Ascending aorta (tissue), 2 donors: Measurements from ENCODE around the gene CCL27. TPM values are rescaled to one million over a fixed set of nuclear protein-coding genes. Genes with fewer than 3 reads are reported as not detected.

Experiments
- DNase-seq, 2 donors: peaks; one replicate each; pipeline ENCODE4 v3.0.0-alpha.2; 2019; ENCODE audit warnings: low spot score in 2 of 2
- H3K27ac ChIP-seq, 2 donors: fragments of 200-600 bp; sonication (generic); one replicate each; pipeline ENCODE4 v1.5.1; 2016 to 2017; ENCODE audit warnings: mild to moderate bottlenecking in 1 of 2
- H3K27me3 ChIP-seq: fragments of 200-600 bp; sonication (generic); one replicate; pipeline ENCODE4 v1.5.1; 2017
- H3K36me3 ChIP-seq, 2 donors: fragments of 200-600 bp; sonication (generic); one replicate each; pipeline ENCODE4 v1.5.1; 2016
- H3K4me1 ChIP-seq, 2 donors: fragments of 200-600 bp; sonication (generic); one replicate each; pipeline ENCODE4 v1.5.1; 2016 to 2017; ENCODE audit warnings: mild to moderate bottlenecking in 1 of 2
- H3K4me3 ChIP-seq, 2 donors: fragments of 200-600 bp; sonication (generic); one replicate each; pipeline ENCODE4 v1.5.1; 2016 to 2017; ENCODE audit warnings: mild to moderate bottlenecking in 1 of 2
- H3K9me3 ChIP-seq, 2 donors: fragments of 200-600 bp; sonication (generic); one replicate each; pipeline ENCODE4 v1.5.1; 2016
- intact Hi-C: fragments of 100-400 bp; cut with DNase I; formaldehyde crosslinking; loops from one replicate; pipeline ENCODE4 v1.15.1; 2023
- total RNA-seq: library from RNA; depleted of rRNA; stranded (reverse); fragments of >200 nt; gene quantifications from one replicate; pipeline ENCODE4 v1.1.0, GENCODE V29; 2016
- TF ChIP-seq, protein P1 (sequence below), 3 experiments: fragments of 200-600 bp in 2 of 3; fragments of 450-650 bp in 1 of 3; sonication (generic) in 2 of 3; IDR thresholded peaks; one replicate each; pipeline ENCODE4 v1.5.1; 2016 to 2019; ENCODE audit warnings: antibody characterized with exemption in 3 of 3, mild to moderate bottlenecking in 1 of 3, moderate library complexity in 1 of 3

CCL27 gene
- total RNA-seq, 1 donor from 2014 or later, result 9.3 TPM

- DNase-seq, result no peak
- no peak overlapping the region for H3K27ac ChIP-seq
- no peaks in the 10 kb centered on the region for H3K9me3 ChIP-seq
- intact Hi-C loops, result loop anchor here (10.0 kb wide), 1 partner anchor 418 kb away; the partner anchor contains the start of genes FANCG and VCP
- peaks cover 22 to 38% of the 10 kb centered on the region in 2 donors for H3K4me1 ChIP-seq
- H3K36me3 ChIP-seq, result peaks cover 27 to 30% of the 10 kb centered on the region in 2 donors
- TF ChIP-seq, protein P1, sequence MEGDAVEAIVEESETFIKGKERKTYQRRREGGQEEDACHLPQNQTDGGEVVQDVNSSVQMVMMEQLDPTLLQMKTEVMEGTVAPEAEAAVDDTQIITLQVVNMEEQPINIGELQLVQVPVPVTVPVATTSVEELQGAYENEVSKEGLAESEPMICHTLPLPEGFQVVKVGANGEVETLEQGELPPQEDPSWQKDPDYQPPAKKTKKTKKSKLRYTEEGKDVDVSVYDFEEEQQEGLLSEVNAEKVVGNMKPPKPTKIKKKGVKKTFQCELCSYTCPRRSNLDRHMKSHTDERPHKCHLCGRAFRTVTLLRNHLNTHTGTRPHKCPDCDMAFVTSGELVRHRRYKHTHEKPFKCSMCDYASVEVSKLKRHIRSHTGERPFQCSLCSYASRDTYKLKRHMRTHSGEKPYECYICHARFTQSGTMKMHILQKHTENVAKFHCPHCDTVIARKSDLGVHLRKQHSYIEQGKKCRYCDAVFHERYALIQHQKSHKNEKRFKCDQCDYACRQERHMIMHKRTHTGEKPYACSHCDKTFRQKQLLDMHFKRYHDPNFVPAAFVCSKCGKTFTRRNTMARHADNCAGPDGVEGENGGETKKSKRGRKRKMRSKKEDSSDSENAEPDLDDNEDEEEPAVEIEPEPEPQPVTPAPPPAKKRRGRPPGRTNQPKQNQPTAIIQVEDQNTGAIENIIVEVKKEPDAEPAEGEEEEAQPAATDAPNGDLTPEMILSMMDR (IDR thresholded peaks at IDR 0.05), result no peak
- H3K27me3 ChIP-seq, result no peaks in the 10 kb centered on the region
- no peak overlapping the region for H3K4me3 ChIP-seq
These were observed 5.5 kb downstream of the CCL27 start for GRCh38 chr9:34656992-34657391.

GRCh38 chr9:34655394-34655793, 7.1 kb downstream of the CCL27 start:
- Histone ChIP-seq H3K27me3 (no peaks in the 10 kb centered on the region), H3K4me3 (no peak overlapping the region), H3K36me3 (peaks cover 15 to 17% of the 10 kb centered on the region in 2 donors), H3K4me1 (peaks cover 22 to 49% of the 10 kb centered on the region in 2 donors), H3K9me3 (no peaks in the 10 kb centered on the region), H3K27ac (peak overlapping the region; percentile 89 to 96)
- TF ChIP-seq, protein P1 (IDR thresholded peaks at IDR 0.05), result no peak
- no peak for DNase-seq
- intact Hi-C loops, result loop anchor here (10.0 kb wide), 1 partner anchor 419 kb away; the partner anchor contains the start of genes FANCG and VCP

DNA sequence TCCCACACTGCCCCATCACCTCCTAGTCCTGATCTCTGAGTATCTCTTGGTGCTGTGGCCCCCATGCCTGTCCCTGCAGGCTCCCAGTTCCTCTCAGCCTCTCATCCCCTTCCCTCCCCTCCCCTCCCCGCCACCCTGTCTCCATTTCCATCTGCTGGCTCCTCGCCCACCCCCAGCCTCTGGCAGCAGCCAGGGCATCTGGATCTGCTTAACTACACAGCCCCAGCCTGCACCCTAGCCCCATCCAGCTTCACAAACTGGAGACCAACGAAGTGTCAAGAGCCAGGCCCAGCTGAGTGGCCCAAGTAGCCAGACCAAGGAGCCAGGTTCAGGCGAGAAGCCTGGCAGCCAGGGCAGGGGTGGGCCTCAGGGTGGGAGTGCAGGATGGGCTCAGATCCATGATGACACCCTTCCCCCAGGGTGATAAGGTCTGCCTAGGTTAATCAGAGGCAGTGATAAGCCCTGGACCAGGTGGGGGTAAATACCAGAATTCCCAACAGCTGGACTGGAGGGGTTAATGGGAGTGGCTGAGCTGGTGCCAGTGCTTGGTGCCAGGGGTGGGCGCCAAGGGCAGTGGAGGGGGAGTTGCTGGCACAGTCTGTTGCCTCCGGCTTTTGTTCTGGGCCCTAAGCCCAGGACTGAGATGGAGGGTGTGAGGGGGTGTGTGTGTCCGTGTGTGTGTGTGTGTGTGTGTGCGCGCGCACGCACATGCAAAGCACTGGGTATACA, 8.0 kb downstream of the CCL27 start:
- peak overlapping the region; percentile 89 to 96 for H3K27ac ChIP-seq
- TF ChIP-seq, protein P1 (IDR thresholded peaks at IDR 0.05), result no peak
- H3K4me3 ChIP-seq, result peak overlapping the region in 1 of 2 donors; percentile 65
- peaks cover 22 to 49% of the 10 kb centered on the region in 2 donors for H3K4me1 ChIP-seq
- no peaks in the 10 kb centered on the region for H3K27me3 ChIP-seq
- H3K9me3 ChIP-seq, result no peaks in the 10 kb centered on the region
- H3K36me3 ChIP-seq, result peaks cover 11 to 14% of the 10 kb centered on the region in 2 donors
- peak in 1 of 2 donors; percentile 89 for DNase-seq
- intact Hi-C loops, result loop anchor here (5.0 to 10.0 kb wide), 2 partner anchors 338 to 420 kb away; partner anchors contain the start of genes FANCG and VCP

- peaks cover 14 to 24% of the 10 kb centered on the region in 2 donors for H3K36me3 ChIP-seq
- TF ChIP-seq, protein P1 (IDR thresholded peaks at IDR 0.05), result no peak
- H3K27ac ChIP-seq, result peak overlapping the region; percentile 89 to 96
- H3K4me3 ChIP-seq, result peak overlapping the region; percentile 8 to 65
- intact Hi-C loops, result loop anchor here (1.0 to 10.0 kb wide), 3 partner anchors 12 to 421 kb away; partner anchors contain the start of genes FANCG and VCP
- peak in 1 of 2 donors; percentile 36 for DNase-seq
- no peaks in the 10 kb centered on the region for H3K27me3 ChIP-seq
- no peaks in the 10 kb centered on the region for H3K9me3 ChIP-seq
- H3K4me1 ChIP-seq, result peaks cover 22 to 52% of the 10 kb centered on the region in 2 donors
These were observed 9.0 kb downstream of the CCL27 start for GRCh38 chr9:34653151-34654072.

GRCh38 chr9:34652602-34653000, 9.9 kb downstream of the CCL27 start:
- intact Hi-C loops, result loop anchor here (5.0 to 10.0 kb wide), 2 partner anchors 340 to 422 kb away; partner anchors contain the start of genes FANCG and VCP
- H3K27me3 ChIP-seq, result no peaks in the 10 kb centered on the region
- peak overlapping the region; percentile 42 to 65 for H3K4me3 ChIP-seq
- DNase-seq, result no peak
- H3K9me3 ChIP-seq, result no peaks in the 10 kb centered on the region
- peaks cover 28 to 60% of the 10 kb centered on the region in 2 donors for H3K4me1 ChIP-seq
- peak overlapping the region; percentile 89 to 96 for H3K27ac ChIP-seq
- TF ChIP-seq, protein P1 (IDR thresholded peaks at IDR 0.05), result no peak
- H3K36me3 ChIP-seq, result peaks cover 17 to 23% of the 10 kb centered on the region in 2 donors
